Breast epithelium (tissue), 4 donors: ENCODE data around the gene OTOA. TPM values are rescaled to one million over a fixed set of nuclear protein-coding genes. Genes with fewer than 3 reads are reported as not detected.
"Not testable (repeated sequence)": the region's sequence is repeated elsewhere in the genome, so short reads cannot be mapped to it uniquely, and the experiment has no call there.

Source experiments
- DNase-seq, 2 donors: peaks; one replicate each; pipeline ENCODE4 v3.0.0-alpha.2; 2019; ENCODE audit warnings: low spot score in 2 of 2
- H3K27ac ChIP-seq, 2 donors: fragments of 200-600 bp; sonication (generic) in 1 of 2; one replicate each; pipeline ENCODE4 v1.5.1; 2016 to 2019; ENCODE audit warnings: mild to moderate bottlenecking in 1 of 2
- H3K27me3 ChIP-seq, 2 donors: fragments of 200-600 bp; sonication (generic) in 1 of 2; one replicate each; pipeline versions ENCODE4 v1.5.1 to v1.6.0; 2017 to 2019; ENCODE audit warnings: control low read depth in 1 of 2, mild to moderate bottlenecking in 1 of 2
- H3K36me3 ChIP-seq: fragments of 200-600 bp; one replicate; pipeline ENCODE4 v1.5.1; 2019
- H3K4me1 ChIP-seq, 2 donors: fragments of 200-600 bp; sonication (generic); one replicate each; pipeline ENCODE4 v1.5.1; 2016 to 2019; ENCODE audit warnings: control low read depth in 1 of 2
- H3K4me3 ChIP-seq, 3 donors: fragments of 200-600 bp; sonication (generic); 1 replicate in 2 of 3; 2 replicates in 1 of 3; pipeline ENCODE4 v1.5.1; 2016 to 2019; ENCODE audit warnings: mild to moderate bottlenecking in 3 of 3, moderate library complexity in 2 of 3
- H3K9me3 ChIP-seq, 2 donors: fragments of 200-600 bp; sonication (generic) in 1 of 2; one replicate each; pipeline ENCODE4 v1.5.1; 2016 to 2019; ENCODE audit warnings: control low read depth in 1 of 2
- POLR2A ChIP-seq: fragments of 450-650 bp; IDR thresholded peaks from one replicate; pipeline ENCODE4 v1.6.1; 2016; ENCODE audit warnings: antibody characterized with exemption, mild to moderate bottlenecking, moderate library complexity
- POLR2AphosphoS5 ChIP-seq, 3 donors: sonication (generic); formaldehyde crosslinking; IDR thresholded peaks; one replicate each; pipeline ENCODE4 v1.6.1; 2017; ENCODE audit warnings: antibody characterized with exemption in 3 of 3
- intact Hi-C: fragments of 100-400 bp; cut with DNase I; formaldehyde crosslinking; loops from one replicate; pipeline ENCODE4 v1.15.1; 2023; ENCODE audit warnings: low total_unique reads
- total RNA-seq, 3 donors: library from RNA; depleted of rRNA; stranded (reverse); fragments of >200 nt; gene quantifications; one replicate each; pipeline ENCODE4 v1.1.0, GENCODE V29; 2016
- TF ChIP-seq, protein P1 (sequence below), 3 donors: fragments of 450-650 bp; IDR thresholded peaks; one replicate each; pipeline ENCODE4 v1.5.1; 2016 to 2017; ENCODE audit warnings: antibody characterized with exemption in 3 of 3, mild to moderate bottlenecking in 3 of 3, moderate library complexity in 3 of 3

The OTOA gene
- total RNA-seq, 3 donors from 2014 or later = 0.96 to 1.5 TPM; not detected in 1

DNA sequence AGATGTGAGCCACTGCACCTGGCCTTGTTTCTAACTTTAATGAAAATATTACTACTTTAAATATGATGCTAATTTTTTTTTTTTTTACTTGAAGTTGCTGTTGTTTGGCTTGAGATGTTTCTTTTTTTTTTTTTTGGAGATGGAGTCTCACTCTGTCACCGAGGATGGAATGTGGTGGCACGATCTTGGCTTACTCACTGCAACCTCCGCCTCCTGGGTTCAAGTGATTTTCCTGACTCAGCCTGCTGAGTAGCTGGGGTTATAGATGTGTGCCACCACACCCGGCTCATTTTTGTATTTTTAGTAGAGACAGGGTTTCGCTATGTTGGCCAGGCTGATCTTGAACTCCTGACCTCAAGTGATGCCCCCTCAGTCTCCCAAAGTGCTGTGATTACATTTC, 35.0 kb upstream of the OTOA start:
- H3K9me3 ChIP-seq = no peaks in the 10 kb centered on the region
- intact Hi-C loops = no loop called here
- TF ChIP-seq POLR2A (no peak), POLR2AphosphoS5 (IDR thresholded peaks at IDR 0.05) (no peak)
- TF ChIP-seq, protein P1, sequence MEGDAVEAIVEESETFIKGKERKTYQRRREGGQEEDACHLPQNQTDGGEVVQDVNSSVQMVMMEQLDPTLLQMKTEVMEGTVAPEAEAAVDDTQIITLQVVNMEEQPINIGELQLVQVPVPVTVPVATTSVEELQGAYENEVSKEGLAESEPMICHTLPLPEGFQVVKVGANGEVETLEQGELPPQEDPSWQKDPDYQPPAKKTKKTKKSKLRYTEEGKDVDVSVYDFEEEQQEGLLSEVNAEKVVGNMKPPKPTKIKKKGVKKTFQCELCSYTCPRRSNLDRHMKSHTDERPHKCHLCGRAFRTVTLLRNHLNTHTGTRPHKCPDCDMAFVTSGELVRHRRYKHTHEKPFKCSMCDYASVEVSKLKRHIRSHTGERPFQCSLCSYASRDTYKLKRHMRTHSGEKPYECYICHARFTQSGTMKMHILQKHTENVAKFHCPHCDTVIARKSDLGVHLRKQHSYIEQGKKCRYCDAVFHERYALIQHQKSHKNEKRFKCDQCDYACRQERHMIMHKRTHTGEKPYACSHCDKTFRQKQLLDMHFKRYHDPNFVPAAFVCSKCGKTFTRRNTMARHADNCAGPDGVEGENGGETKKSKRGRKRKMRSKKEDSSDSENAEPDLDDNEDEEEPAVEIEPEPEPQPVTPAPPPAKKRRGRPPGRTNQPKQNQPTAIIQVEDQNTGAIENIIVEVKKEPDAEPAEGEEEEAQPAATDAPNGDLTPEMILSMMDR (IDR thresholded peaks at IDR 0.05) = no peak
- no peak overlapping the region for H3K27ac ChIP-seq
- H3K36me3 ChIP-seq = no peaks in the 10 kb centered on the region
- no peak overlapping the region for H3K4me3 ChIP-seq
- no peak for DNase-seq
- no peaks in the 10 kb centered on the region for H3K27me3 ChIP-seq
- no peaks in the 10 kb centered on the region for H3K4me1 ChIP-seq

DNA sequence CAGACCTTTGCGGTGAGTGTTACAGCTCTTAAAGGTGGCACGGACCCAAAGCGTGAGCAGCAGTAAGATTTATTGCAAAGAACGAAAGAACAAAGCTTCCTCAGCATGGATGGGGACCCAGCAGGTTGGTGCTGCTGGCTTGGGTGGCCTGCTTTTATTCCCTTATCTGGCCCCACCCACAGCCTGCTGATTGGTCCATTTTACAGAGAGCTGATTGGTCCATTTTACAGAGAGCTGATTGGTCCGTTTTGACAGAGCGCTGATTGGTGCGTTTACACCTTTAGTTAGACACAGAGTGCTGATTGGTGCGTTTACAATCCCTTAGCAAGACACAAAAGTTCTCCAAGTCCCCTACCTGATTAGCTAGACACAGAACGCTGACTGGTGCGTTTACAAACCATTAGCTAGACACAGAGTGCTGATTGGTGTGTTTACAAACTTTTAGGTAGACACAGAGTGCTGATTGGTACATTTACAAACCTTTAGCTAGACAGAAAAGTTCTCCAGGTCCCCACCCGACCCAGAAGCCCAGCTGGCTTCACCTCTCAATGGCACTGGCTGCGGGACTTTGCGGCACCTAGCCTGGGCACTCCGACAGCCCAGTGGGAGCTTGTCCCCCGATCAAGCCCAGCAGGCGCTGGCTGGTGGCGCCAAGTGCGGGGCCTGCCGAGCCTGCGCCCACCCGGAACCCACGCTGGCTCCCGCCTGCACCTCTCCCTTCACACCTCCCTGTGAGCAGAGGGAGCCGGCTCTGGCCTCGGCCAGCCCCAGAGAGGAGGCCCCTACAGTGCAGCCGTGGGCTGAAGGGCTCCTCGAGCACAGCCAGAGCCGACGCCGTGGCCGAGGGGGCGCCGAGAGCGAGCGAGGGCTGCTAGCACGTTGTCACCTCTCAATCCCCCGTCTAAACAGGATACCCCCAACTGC, 33.9 kb upstream of the OTOA start:
- H3K4me3 ChIP-seq, H3K27me3 ChIP-seq, H3K36me3 ChIP-seq, H3K9me3 ChIP-seq, H3K4me1 ChIP-seq, DNase-seq, H3K27ac ChIP-seq, intact Hi-C loops: not testable (repeated sequence)

DNA sequence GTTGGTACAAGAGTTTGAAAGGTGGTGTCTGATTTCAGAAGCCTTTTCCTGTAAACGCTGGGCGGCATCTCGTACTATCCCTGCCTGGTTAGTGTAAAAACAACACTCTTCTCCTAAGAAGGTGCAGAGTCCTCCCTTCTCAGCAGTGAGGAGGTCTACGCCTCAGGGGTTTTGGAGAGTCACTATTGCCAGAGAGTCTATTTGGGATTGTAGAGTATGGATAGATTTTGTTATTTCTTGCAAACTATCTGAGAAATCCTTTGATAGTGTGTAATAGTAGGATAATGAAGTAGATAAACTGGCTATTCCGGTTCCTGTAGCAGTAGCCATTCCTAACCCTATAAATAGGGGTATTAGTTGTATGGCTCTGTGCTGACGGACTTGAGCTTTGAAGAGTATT, 32.9 kb upstream of the OTOA start:
- DNase-seq, intact Hi-C loops, H3K4me3 ChIP-seq, H3K4me1 ChIP-seq, H3K27me3 ChIP-seq, H3K27ac ChIP-seq, H3K9me3 ChIP-seq, H3K36me3 ChIP-seq: not testable (repeated sequence)

DNA sequence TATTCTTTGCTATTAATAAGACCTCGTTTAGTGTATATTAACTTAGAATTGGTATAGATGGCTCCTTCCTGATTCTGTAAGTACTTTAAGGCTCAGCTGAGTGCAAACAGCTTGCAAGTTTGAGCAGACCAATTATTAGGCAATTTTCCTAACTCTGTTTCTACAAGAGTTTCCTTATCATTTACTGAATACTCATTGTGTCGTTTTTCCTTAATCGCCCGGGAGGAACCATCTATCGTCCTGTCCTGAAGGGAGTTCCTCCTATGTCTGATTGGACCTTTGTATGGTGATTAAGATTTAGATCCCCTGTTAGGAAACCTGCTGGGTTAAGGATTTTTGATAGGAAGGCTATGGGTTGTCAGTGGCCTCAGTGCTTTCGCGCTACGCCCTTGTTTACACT, 32.4 kb upstream of the OTOA start:
- H3K4me3 ChIP-seq, H3K27me3 ChIP-seq, DNase-seq, H3K4me1 ChIP-seq, H3K27ac ChIP-seq, H3K36me3 ChIP-seq, H3K9me3 ChIP-seq, intact Hi-C loops: not testable (repeated sequence)

DNA sequence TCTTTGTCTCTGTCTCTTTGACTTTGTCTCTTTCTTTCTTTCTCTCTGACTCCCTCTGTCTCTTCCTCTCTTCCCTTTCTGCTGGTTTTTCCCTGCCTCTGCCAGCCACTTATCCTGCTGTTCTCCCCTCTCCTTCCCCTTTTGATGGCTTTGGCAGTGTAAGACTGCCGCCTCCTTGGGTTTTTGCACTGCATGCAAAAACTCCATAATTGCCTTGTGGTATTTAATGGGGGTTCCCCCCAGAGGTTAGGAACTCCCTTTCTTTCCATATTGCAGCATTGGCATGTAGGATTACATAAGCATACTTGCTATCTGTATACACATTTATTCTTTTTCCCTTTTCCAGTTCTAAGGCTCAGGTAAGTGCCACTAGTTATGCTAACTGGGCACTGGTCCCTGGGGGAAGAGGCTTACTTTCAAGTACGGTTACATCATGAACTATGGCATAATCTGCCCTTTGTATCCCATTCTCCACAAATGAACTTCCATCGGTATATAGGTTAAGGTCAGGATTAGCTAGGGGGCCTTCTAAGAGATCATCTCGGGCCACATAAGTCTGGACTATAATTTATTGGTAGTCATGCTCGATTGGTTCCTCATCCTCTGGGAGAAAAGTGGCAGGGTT, 31.7 kb upstream of the OTOA start:
- H3K4me1 ChIP-seq, DNase-seq, H3K27ac ChIP-seq, intact Hi-C loops, H3K36me3 ChIP-seq, H3K27me3 ChIP-seq, H3K9me3 ChIP-seq, H3K4me3 ChIP-seq: not testable (repeated sequence)

DNA sequence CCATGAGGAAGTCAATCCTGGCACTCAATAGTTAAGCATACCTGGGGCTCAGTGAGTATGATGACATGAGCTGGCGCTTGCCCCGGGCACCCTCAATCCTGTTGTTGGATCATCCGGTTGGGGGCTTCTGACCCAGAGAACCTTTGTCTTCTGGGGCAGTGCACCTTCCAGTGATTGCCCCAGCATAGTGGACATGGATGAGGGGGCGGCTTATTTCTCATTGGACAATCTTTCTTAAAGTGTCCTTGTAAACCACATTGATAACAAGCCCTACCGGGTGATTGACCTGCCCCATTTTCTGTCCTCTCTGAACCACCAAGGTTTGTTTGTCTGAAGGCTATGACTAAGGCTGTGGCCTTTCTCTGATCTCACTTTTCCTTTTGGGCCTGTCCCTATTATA, 29.6 kb upstream of the OTOA start:
- Histone ChIP-seq H3K9me3 (no peaks in the 10 kb centered on the region), H3K27me3 (no peaks in the 10 kb centered on the region), H3K4me1 (no peaks in the 10 kb centered on the region), H3K36me3 (no peaks in the 10 kb centered on the region), H3K27ac (no peak overlapping the region), H3K4me3 (no peak overlapping the region)
- TF ChIP-seq POLR2AphosphoS5 (IDR thresholded peaks at IDR 0.05) = no peak
- TF ChIP-seq POLR2A = no peak
- TF ChIP-seq, protein P1 (IDR thresholded peaks at IDR 0.05) = no peak
- DNase-seq = no peak
- intact Hi-C loops = no loop called here

DNA sequence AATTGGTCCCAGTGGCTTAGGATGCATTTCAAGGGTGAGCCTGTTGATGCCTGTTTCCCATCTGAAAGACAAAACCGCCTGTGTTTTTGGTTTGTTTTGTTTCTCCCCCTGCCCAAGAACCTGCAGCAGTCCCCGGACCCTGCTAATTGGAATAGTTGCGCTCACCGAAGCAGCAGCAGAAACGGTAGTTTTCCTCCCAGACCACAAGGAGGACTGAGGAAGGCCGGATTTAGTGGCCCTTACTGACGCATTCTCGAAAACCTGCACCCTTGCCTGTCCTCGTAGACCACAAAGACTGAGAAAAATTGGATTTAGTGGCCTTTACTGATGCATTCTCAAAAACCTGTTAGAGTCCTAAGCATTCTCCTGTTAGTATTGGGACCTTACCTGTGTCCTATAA, 28.1 kb upstream of the OTOA start:
- H3K4me3 ChIP-seq, H3K36me3 ChIP-seq, DNase-seq, H3K27ac ChIP-seq, intact Hi-C loops, H3K4me1 ChIP-seq, H3K27me3 ChIP-seq, H3K9me3 ChIP-seq: not testable (repeated sequence)
